ENCODE data around the gene BGN. TPM values are rescaled to one million over a fixed set of nuclear protein-coding genes. Genes with fewer than 3 reads are reported as not detected.

Gene BGN
- total and polyA plus RNA-seq, 2 donors (not counting 1 experiment from before 2014, with no cell fraction given) = not detected

DNA sequence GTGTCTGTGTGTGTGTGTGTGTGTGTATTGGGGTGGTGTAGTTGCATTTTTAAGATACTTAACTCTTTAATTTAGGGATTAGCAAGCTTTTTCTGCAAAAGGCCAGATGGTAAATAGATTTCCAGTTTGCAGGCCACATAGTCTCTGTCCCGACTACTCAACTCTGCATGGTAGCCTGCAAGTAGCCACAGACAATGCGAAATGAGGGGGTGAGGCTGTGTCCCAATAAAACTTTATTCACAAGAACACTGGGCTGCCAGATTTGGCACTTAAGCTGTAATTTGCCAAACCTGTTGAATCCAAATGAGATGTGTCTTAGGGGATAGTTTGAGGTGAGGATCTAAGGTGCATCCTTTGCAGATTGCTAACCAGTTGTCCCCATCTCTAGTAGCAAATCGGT is 29.5 kb downstream of the BGN start:
- ChIA-PET POLR2A (no interaction called here), CTCF (interaction anchor here (1.3 kb wide), 1 partner anchor 63 kb away, joined by 3 read pairs; no protein-coding TSS in a partner anchor)
- Mint-ChIP-seq H3K27me3 (peaks cover 14% of the 10 kb centered on the region), H3K27ac (no peak overlapping the region), H3K4me1 (no peaks in the 10 kb centered on the region), H3K9me3 (ENCODE audit: insufficient read depth) (no peaks in the 10 kb centered on the region), H3K4me3 (no peak overlapping the region)
- TF ChIP-seq EZH2 (IDR thresholded peaks at IDR 0.05; ENCODE audit: borderline replicate concordance, insufficient read depth, low read depth, low read length, poor library complexity, severe bottlenecking) = no peak
- TF ChIP-seq, protein P1, sequence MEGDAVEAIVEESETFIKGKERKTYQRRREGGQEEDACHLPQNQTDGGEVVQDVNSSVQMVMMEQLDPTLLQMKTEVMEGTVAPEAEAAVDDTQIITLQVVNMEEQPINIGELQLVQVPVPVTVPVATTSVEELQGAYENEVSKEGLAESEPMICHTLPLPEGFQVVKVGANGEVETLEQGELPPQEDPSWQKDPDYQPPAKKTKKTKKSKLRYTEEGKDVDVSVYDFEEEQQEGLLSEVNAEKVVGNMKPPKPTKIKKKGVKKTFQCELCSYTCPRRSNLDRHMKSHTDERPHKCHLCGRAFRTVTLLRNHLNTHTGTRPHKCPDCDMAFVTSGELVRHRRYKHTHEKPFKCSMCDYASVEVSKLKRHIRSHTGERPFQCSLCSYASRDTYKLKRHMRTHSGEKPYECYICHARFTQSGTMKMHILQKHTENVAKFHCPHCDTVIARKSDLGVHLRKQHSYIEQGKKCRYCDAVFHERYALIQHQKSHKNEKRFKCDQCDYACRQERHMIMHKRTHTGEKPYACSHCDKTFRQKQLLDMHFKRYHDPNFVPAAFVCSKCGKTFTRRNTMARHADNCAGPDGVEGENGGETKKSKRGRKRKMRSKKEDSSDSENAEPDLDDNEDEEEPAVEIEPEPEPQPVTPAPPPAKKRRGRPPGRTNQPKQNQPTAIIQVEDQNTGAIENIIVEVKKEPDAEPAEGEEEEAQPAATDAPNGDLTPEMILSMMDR (IDR thresholded peaks at IDR 0.05) = no peak
- Histone ChIP-seq H3K27me3 (replicated peaks in 1 of 4; ENCODE audit: control extremely low read depth in 1 of 4, control insufficient read depth in 3 of 4, insufficient read depth in 4 of 4, low read length in 3 of 4) (peaks cover 0 to 6% (median 0%) of the 10 kb centered on the region in 4 experiments), H3K4me2 (replicated peaks; ENCODE audit: low read depth, low read length, poor library complexity, severe bottlenecking) (no peak overlapping the region), H2AFZ (ENCODE audit: insufficient read depth, low read depth, low read length, poor library complexity, severe bottlenecking) (no peak overlapping the region), H3K27ac (ENCODE audit: low read length in 2 of 2) (no peak overlapping the region), H4K20me1 (ENCODE audit: control insufficient read depth, insufficient read depth, low read length, poor library complexity, severe bottlenecking) (no peaks in the 10 kb centered on the region), H3K79me2 (ENCODE audit: control insufficient read depth, insufficient read depth, low read length) (no peaks in the 10 kb centered on the region), H3K9me3 (ENCODE audit: control extremely low read depth in 1 of 3, control insufficient read depth in 2 of 3, insufficient read depth in 1 of 3, low read length in 2 of 3) (no peaks in the 10 kb centered on the region), H3K4me1 (ENCODE audit: control insufficient read depth in 2 of 2, insufficient read depth in 2 of 2, low read length in 2 of 2) (no peaks in the 10 kb centered on the region), H3K9ac (ENCODE audit: low read length) (no peak overlapping the region), H3K4me3 (ENCODE audit: control extremely low read depth in 1 of 5, extremely low read depth in 1 of 5, insufficient read depth in 1 of 5, low read depth in 2 of 5, low read length in 4 of 5) (no peak overlapping the region), H3K36me3 (replicated peaks in 1 of 2; ENCODE audit: control extremely low read depth in 1 of 2, control insufficient read depth in 1 of 2, extremely low read depth in 1 of 2, insufficient read depth in 2 of 2, low read length in 1 of 2) (no peaks in the 10 kb centered on the region)
- no peak for DNase-seq
- WGBS (ENCODE audit: insufficient coverage) = 100% methylated on average over 1 of the region's 3 CpGs
- no peak for ATAC-seq (ENCODE audit: low read depth)
- intact Hi-C loops (cut with micrococcal nuclease) = no loop called here

DNA sequence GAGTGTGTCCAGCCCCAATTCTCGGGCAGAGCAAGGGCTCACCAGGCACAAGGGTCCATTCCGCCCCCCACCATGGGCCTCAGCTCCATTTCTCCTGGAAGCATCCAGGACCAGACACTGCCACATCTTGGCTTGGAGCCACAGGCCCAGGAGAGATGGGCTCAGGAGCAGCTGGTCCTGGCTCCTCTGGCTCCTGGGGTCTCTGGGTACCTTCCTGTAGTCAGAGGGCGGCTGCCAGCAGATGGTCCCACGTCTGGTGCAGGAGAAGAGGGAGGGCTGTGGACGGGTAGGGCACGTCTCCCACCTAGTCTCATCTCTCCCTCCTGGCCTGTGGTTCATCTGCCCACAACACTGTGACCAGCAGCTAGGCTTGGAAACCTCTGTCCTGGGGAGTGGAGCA is 30.7 kb downstream of the BGN start:
- no peak overlapping the region for H3K4me2 ChIP-seq (replicated peaks; ENCODE audit: low read depth, low read length, poor library complexity, severe bottlenecking)
- H3K9me3 Mint-ChIP-seq (ENCODE audit: insufficient read depth) = no peaks in the 10 kb centered on the region
- peaks cover 0 to 5% (median 0%) of the 10 kb centered on the region in 4 experiments for H3K27me3 ChIP-seq (replicated peaks in 1 of 4; ENCODE audit: control extremely low read depth in 1 of 4, control insufficient read depth in 3 of 4, insufficient read depth in 4 of 4, low read length in 3 of 4)
- ChIA-PET POLR2A (no interaction called here), CTCF (interaction anchor here (0.6 kb wide), 1 partner anchor 16 kb away, joined by 3 read pairs; no protein-coding TSS in a partner anchor)
- no peaks in the 10 kb centered on the region for H3K79me2 ChIP-seq (ENCODE audit: control insufficient read depth, insufficient read depth, low read length)
- no peak overlapping the region for H3K27ac Mint-ChIP-seq
- no peaks in the 10 kb centered on the region for H3K4me1 Mint-ChIP-seq
- H4K20me1 ChIP-seq (ENCODE audit: control insufficient read depth, insufficient read depth, low read length, poor library complexity, severe bottlenecking) = no peaks in the 10 kb centered on the region
- no peak overlapping the region for H3K9ac ChIP-seq (ENCODE audit: low read length)
- no peak for ATAC-seq (ENCODE audit: low read depth)
- no peaks in the 10 kb centered on the region for H3K9me3 ChIP-seq (ENCODE audit: control extremely low read depth in 1 of 3, control insufficient read depth in 2 of 3, insufficient read depth in 1 of 3, low read length in 2 of 3)
- peaks cover 10% of the 10 kb centered on the region for H3K27me3 Mint-ChIP-seq
- intact Hi-C loops (cut with micrococcal nuclease) = no loop called here
- no peak for DNase-seq
- no peak overlapping the region for H3K27ac ChIP-seq (ENCODE audit: low read length in 2 of 2)
- H3K4me3 Mint-ChIP-seq = no peak overlapping the region
- WGBS (ENCODE audit: insufficient coverage) = 83% methylated on average over 2 of the region's 6 CpGs
- no peaks in the 10 kb centered on the region for H3K4me1 ChIP-seq (ENCODE audit: control insufficient read depth in 2 of 2, insufficient read depth in 2 of 2, low read length in 2 of 2)
- H3K4me3 ChIP-seq (ENCODE audit: control extremely low read depth in 1 of 5, extremely low read depth in 1 of 5, insufficient read depth in 1 of 5, low read depth in 2 of 5, low read length in 4 of 5) = no peak overlapping the region
- H3K36me3 ChIP-seq (replicated peaks in 1 of 2; ENCODE audit: control extremely low read depth in 1 of 2, control insufficient read depth in 1 of 2, extremely low read depth in 1 of 2, insufficient read depth in 2 of 2, low read length in 1 of 2) = no peaks in the 10 kb centered on the region
- TF ChIP-seq EZH2 (IDR thresholded peaks at IDR 0.05; ENCODE audit: borderline replicate concordance, insufficient read depth, low read depth, low read length, poor library complexity, severe bottlenecking) = no peak
- TF ChIP-seq, protein P1 (IDR thresholded peaks at IDR 0.05) = no peak
- H2AFZ ChIP-seq (ENCODE audit: insufficient read depth, low read depth, low read length, poor library complexity, severe bottlenecking) = no peak overlapping the region
